Pulmonary artery endothelial cell (primary cell): Measurements from ENCODE around the gene GTPBP3. TPM values are rescaled to one million over a fixed set of nuclear protein-coding genes. Genes with fewer than 3 reads are reported as not detected.
"Not testable (repeated sequence)": the region's sequence is repeated elsewhere in the genome, so short reads cannot be mapped to it uniquely, and the experiment has no call there.

Experiments used
- DNase-seq: peaks from one replicate; pipeline ENCODE4 v3.0.0-alpha.2; 2011; ENCODE audit warnings: low read depth, low spot score
- total RNA-seq: library from RNA; depleted of rRNA; stranded (reverse); fragments of >200 nt; gene quantifications from 2 replicates; pipeline ENCODE4 v1.2.3, GENCODE V29; 2014

Gene GTPBP3
- total RNA-seq = 16.6 and 33.8 TPM in 2 replicates

- peak; percentile 92 for DNase-seq
Measured at GRCh38 chr19:17336872-17337674, at the start of gene GTPBP3. GTPBP3 (plus strand) TSS chr19:17337553; CDS start chr19:17337612, 59 bp downstream.

- peak; percentile 60 for DNase-seq
Measured at GRCh38 chr19:17289489-17289888, 47.9 kb upstream of the GTPBP3 start.

GRCh38 chr19:17292301-17293074 lies 44.9 kb upstream of the GTPBP3 start:
- DNase-seq = peak; percentile 69

DNA sequence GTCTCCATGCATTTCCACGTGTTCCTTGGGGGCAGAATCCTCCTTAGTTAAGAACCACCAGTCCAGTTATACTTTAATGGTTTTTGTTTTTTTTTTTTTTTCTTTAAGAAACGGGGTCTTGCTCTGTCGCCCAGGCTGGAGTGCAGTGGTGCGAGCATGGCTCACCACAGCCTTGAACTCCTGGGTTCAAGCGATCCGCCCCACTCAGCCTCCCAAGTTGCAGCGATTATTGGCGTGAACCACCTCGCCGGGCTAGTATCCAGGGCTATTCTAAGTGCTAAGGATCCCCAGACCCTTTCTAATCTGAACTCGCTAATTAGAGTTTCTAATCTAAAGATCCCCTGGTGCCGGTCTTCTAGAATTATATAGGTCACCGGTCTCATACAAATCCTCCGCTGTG lies 43.7 kb upstream of the GTPBP3 start:
- no peak for DNase-seq

- DNase-seq = no peak
Measured at GRCh38 chr19:17294051-17294891, 43.1 kb upstream of the GTPBP3 start.

GRCh38 chr19:17295551-17295950 lies 41.8 kb upstream of the GTPBP3 start:
- not testable (repeated sequence) for DNase-seq

GRCh38 chr19:17296273-17296672 lies 41.1 kb upstream of the GTPBP3 start:
- DNase-seq = peak; percentile 45

DNA sequence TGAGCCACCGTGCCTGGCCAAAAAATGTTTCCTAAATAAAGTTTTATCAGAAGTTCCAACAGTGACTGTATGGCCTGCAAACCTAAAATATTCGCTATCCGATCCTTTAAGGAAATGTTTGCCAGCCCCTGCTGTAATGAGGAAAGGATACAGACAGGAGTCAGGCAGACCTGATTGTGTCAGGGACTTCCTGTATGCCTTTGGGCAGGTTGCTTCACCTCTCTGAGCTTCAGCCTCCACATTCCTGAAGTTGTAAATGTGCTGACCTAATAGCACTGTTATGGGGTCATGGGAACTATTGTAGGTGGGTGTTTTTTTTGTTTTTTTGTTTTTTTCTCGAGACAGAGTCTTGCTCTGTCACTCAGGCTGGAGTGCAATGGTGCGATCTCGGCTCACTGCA lies 40.4 kb upstream of the GTPBP3 start:
- no peak for DNase-seq

- no peak for DNase-seq
Measured at GRCh38 chr19:17300992-17301619, 36.2 kb upstream of the GTPBP3 start.

GRCh38 chr19:17302391-17303166 lies 34.8 kb upstream of the GTPBP3 start:
- no peak for DNase-seq

DNA sequence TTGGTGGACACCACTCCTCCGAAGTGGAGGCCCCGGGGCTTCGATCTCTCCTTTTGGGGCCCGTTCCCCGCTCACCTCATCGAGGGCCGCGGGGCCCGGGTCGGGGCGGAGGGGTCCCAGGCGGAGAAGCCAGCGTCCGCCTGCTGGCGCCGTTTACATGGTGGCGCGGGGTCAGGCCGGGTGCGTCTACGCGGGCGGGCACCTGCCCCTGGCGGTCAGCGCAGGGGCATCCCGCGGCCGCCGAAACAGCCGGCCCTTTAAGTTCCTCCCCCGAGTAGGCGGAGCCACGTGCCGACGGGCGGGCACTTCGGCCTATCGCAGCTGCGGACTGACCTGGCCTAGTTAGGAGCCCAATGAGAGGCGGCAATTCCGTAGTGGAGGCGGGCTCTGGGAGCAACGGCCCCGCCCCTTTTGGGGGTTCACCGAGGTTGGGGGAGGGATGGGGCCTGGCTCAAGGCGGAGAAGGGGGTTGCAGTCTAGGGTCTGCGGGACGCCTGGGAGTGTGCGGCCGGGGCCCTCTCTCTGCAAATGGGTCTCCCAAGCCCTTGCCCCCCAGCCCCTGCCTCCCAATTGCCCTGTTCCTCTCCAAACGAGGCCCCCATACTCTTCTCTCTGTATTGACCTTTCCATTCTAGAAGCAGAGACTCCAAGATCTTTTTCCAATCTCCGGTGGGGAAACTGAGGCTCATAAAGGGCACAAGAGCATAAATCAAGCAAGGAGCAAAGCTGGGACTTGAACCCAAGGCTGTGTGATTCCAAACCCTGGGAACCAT lies 34.0 kb upstream of the GTPBP3 start, which contains the start of gene ABHD8:
TSS of gene ABHD8 (minus strand) at position 259 of the 773 bp plus-strand sequence. CDS start 1,809 bp downstream, outside the sequence.
- peak; percentile 87 for DNase-seq

DNA sequence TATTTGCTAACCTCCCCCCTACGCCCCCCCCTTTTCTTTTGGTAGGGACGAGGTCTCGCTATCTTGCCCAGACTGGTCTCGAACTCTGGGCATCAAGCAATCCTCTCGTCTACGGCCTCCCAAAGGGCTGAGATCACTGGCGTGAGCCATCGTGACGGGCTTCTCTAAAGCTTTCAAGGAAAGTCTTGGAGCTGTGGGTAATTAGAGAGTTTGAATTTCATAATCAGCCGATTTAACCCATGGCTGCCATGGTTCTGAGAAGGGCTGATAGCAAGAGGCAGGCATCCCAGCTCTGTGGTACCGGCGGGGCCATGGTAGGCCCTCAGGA lies 33.4 kb upstream of the GTPBP3 start:
- no peak for DNase-seq

GRCh38 chr19:17304386-17305215 lies 32.8 kb upstream of the GTPBP3 start:
- no peak for DNase-seq

DNA sequence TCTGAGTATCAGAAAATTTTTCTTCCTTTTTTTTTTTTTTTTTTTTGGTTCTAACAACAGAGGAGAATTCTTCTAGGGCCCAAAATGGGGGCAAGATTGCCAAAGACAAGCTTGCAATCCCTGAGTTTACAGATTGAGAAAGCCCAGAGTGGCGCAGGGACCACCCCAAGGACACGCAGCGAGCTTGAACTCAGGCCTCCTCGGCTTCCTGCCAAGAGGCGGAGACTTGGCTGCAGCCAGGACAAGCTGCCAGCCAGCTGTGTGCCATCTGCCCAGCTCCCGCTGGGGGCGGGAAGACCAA lies 32.2 kb upstream of the GTPBP3 start:
- DNase-seq = no peak

- DNase-seq = peak; percentile 95
Measured at GRCh38 chr19:17305517-17306284, 31.7 kb upstream of the GTPBP3 start, which contains the start of gene MRPL34. MRPL34 (plus strand) TSS chr19:17305872; CDS start chr19:17305893, 21 bp downstream.

- DNase-seq = no peak
Measured at GRCh38 chr19:17306285-17306714, 31.1 kb upstream of the GTPBP3 start.

GRCh38 chr19:17307876-17308377 lies 29.4 kb upstream of the GTPBP3 start:
- no peak for DNase-seq
